Right forelimb (tissue), 1 donor: Measurements from ENCODE around the gene LASP1NB.
"Not testable (repeated sequence)": the region's sequence is repeated elsewhere in the genome, so short reads cannot be mapped to it uniquely, and the experiment has no call there.

Experiments
- DNase-seq: peaks from one replicate; pipeline ENCODE4 v3.0.0-alpha.2; 2018

Gene LASP1NB

GRCh38 chr17:38970128-38970527, 44.7 kb downstream of the LASP1NB start:
- DNase-seq: no peak

- DNase-seq: no peak
Measured at GRCh38 chr17:38970804-38971203, 45.4 kb downstream of the LASP1NB start.

GRCh38 chr17:38976187-38976551, 50.8 kb downstream of the LASP1NB start:
- DNase-seq: not testable (repeated sequence)

- no peak for DNase-seq
Measured at GRCh38 chr17:38978180-38978579, 52.8 kb downstream of the LASP1NB start.
